OCI-LY7 (cell line): Measurements from ENCODE around the gene AK2.

Source experiments
- EZH2phosphoT487 ChIP-seq: fragments of 200-600 bp; sonication (generic); IDR thresholded peaks from 2 replicates; pipeline ENCODE4 v1.6.1; 2018; ENCODE audit warnings: low read depth, borderline replicate concordance, mild to moderate bottlenecking, mixed run types, antibody characterized with exemption, low read length, moderate library complexity, mixed read lengths
- TF ChIP-seq, protein P1 (sequence below): fragments of 200-600 bp; sonication (generic); conservative IDR thresholded peaks from 2 replicates; pipeline ENCODE4 v1.5.1; 2014; ENCODE audit warnings: mild to moderate bottlenecking, antibody characterized with exemption, low read length, moderate library complexity, mixed read lengths

DNA sequence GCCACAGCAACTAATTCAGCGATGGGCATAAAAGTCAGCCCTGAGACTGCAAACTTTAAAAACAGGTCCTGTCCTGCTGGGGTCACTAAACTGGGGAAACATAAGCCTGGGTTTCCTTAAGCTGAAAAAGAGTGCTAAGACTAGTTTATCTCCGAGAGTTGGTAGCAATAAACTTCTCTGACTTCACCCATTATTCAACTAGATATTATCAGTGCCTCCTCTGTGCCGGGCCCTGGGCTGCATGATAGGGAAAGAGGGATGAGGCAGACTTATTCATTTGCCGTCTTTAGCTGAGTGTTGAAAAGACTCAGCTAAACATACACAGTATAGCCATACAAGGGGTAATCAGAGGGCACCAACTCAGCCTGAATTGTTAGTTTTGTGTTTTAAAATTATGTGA lies 33.0 kb downstream of the AK2 start:
- TF ChIP-seq, protein P1, sequence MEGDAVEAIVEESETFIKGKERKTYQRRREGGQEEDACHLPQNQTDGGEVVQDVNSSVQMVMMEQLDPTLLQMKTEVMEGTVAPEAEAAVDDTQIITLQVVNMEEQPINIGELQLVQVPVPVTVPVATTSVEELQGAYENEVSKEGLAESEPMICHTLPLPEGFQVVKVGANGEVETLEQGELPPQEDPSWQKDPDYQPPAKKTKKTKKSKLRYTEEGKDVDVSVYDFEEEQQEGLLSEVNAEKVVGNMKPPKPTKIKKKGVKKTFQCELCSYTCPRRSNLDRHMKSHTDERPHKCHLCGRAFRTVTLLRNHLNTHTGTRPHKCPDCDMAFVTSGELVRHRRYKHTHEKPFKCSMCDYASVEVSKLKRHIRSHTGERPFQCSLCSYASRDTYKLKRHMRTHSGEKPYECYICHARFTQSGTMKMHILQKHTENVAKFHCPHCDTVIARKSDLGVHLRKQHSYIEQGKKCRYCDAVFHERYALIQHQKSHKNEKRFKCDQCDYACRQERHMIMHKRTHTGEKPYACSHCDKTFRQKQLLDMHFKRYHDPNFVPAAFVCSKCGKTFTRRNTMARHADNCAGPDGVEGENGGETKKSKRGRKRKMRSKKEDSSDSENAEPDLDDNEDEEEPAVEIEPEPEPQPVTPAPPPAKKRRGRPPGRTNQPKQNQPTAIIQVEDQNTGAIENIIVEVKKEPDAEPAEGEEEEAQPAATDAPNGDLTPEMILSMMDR, result no peak
- TF ChIP-seq EZH2phosphoT487, result no peak
